ENCODE results near the gene SSR1.
"Not testable (repeated sequence)": the region's sequence is repeated elsewhere in the genome, so short reads cannot be mapped to it uniquely, and the experiment has no call there.

Gene SSR1

DNA sequence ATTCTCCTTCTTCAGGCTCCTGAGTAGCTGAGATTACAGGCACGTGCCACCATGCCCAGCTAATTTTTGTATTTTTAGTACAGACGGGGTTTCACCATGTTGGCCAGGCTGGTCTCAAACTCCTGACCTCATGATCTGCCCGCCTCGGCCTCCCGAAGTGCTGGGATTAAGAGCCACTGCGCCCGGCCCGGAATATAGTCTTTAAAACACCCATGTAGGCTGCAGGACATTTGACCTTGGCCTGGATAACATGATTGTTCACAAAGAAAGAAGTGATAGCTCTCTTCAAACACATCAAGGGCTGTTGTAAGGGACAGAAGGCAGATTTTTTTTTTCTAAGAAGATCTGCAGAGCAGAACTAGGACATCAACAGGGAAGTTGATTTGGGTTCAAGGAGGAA lies 38.5 kb downstream of the SSR1 start:
- not testable (repeated sequence) for H3K27me3 ChIP-seq (ENCODE audit: insufficient read depth, low read length); H3K27ac ChIP-seq (ENCODE audit: low read depth, low read length); H3K9me3 ChIP-seq (ENCODE audit: insufficient read depth, low read depth, low read length); H3K4me1 ChIP-seq (ENCODE audit: insufficient read depth, low read length); H3K4me3 ChIP-seq (ENCODE audit: low read length); H3K9ac ChIP-seq (ENCODE audit: low read depth, low read length); H3K36me3 ChIP-seq (ENCODE audit: insufficient read depth, low read length)
- 96% methylated on average over 8 of the region's 8 CpGs for WGBS

DNA sequence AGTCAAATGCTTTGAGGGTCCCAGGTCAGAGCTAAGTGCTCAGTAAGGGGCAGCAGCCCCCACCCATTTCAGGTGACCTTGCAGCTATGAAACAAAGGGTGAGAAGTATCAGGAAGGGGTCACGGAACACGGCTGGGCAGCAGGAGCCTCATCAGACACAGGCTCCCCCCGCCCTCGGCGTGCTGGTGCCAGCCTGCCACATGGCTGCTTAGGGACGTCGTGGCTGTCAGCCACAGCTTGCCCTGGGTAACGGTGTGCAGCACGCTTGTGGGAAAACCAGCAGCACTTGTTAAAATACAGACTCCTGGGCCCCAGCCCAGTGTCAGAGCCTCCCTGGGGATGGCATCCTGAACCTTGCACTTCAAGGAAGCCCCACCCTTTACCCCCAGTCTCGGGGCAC lies 39.3 kb downstream of the SSR1 start:
- H3K9ac ChIP-seq (ENCODE audit: low read depth, low read length): no peak overlapping the region
- H3K27ac ChIP-seq (ENCODE audit: low read depth, low read length): no peak overlapping the region
- no peaks in the 10 kb centered on the region for H3K27me3 ChIP-seq (ENCODE audit: insufficient read depth, low read length)
- no peaks in the 10 kb centered on the region for H3K9me3 ChIP-seq (ENCODE audit: insufficient read depth, low read depth, low read length)
- no peak overlapping the region for H3K4me3 ChIP-seq (ENCODE audit: low read length)
- H3K36me3 ChIP-seq (ENCODE audit: insufficient read depth, low read length): no peaks in the 10 kb centered on the region
- H3K4me1 ChIP-seq (ENCODE audit: insufficient read depth, low read length): no peaks in the 10 kb centered on the region
- 91% methylated on average over 10 of the region's 10 CpGs for WGBS

DNA sequence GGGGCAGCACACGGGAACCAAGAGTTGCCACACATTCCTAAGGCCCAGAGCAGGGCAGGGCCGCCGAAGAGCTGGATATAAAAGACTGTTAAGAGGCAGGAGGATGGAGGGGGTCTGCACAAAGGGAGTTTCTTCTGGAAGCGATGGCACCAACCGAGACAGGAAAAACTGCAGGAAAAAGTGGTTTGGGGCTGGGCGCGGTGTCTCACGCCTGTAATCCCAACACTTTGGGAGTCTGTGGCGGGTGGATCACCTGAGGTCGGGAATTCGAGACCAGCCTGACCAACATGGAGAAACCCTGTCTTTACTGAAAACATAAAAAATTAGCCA lies 41.8 kb downstream of the SSR1 start:
- Histone ChIP-seq H3K4me1 (ENCODE audit: insufficient read depth, low read length) (no peaks in the 10 kb centered on the region), H3K4me3 (ENCODE audit: low read length) (no peak overlapping the region), H3K27ac (ENCODE audit: low read depth, low read length) (no peak overlapping the region), H3K9me3 (ENCODE audit: insufficient read depth, low read depth, low read length) (no peaks in the 10 kb centered on the region), H3K27me3 (ENCODE audit: insufficient read depth, low read length) (no peaks in the 10 kb centered on the region), H3K9ac (ENCODE audit: low read depth, low read length) (no peak overlapping the region), H3K36me3 (ENCODE audit: insufficient read depth, low read length) (no peaks in the 10 kb centered on the region)
- 94% methylated on average over 11 of the region's 11 CpGs for WGBS

DNA sequence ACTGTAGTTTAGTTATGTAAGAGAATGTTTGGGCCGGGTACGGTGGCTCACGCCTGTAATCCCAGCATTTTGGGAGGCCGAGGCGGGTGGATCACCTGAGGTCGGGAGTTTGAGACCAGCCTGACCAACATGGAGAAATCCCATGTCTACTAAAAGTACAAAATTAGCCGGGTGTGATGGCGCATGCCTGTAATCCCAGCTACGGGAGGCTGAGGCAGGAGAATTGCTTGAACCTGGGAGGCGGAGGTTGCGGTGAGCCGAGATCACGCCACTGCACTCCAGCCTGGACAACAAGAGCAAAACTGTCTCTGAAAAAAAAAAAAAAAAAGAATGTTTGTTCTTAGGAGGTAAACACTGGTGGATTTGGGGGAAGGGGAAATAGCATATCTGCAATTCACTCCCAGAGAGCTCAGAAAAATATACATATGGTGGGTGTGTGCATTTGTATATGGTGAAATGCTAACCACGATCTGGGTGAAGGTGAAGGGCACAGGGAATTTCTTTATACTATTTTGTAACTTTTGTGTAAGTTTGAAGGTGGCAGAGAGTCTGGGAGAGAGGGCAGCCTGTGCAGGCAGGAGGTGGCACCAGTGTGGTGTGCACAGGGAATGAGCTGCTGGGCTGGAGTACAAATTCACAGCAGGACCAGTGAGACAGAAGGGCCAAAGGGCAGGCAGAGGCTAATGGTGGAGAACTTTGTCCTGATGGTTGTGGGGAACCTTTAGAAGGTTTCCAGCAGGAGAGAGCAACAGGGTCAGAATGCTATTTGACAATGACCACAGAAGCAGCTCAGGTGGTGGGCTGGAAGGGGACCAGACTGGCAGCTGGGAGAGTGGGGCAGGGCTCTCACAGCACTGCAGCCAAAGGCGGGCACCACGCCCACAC lies 42.4 kb downstream of the SSR1 start:
- no peaks in the 10 kb centered on the region for H3K27me3 ChIP-seq (ENCODE audit: insufficient read depth, low read length)
- H3K27ac ChIP-seq (ENCODE audit: low read depth, low read length): no peak overlapping the region
- H3K36me3 ChIP-seq (ENCODE audit: insufficient read depth, low read length): no peaks in the 10 kb centered on the region
- no peaks in the 10 kb centered on the region for H3K4me1 ChIP-seq (ENCODE audit: insufficient read depth, low read length)
- 87% methylated on average over 16 of the region's 16 CpGs for WGBS
- H3K4me3 ChIP-seq (ENCODE audit: low read length): no peak overlapping the region
- no peaks in the 10 kb centered on the region for H3K9me3 ChIP-seq (ENCODE audit: insufficient read depth, low read depth, low read length)
- H3K9ac ChIP-seq (ENCODE audit: low read depth, low read length): no peak overlapping the region

DNA sequence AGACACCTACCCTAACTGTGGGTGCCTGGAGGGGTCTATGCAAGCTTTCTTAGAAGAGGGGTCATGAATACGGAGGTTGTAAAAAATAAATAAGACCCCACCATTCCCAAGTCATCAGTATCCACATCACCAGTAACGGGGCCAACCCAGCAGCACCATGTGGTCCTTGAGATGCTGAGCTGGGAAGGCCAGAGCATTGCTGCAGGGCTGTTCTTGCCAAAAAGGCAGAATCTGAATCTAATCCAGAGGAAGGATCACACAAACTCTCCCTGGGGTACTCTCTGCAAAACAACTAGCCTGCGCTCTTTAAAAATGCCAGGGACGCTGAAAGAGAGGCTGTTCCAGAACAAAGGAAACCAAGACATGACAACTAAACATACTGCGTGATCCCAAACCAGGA lies 43.2 kb downstream of the SSR1 start:
- no peak overlapping the region for H3K27ac ChIP-seq (ENCODE audit: low read depth, low read length)
- no peak overlapping the region for H3K9ac ChIP-seq (ENCODE audit: low read depth, low read length)
- no peak overlapping the region for H3K4me3 ChIP-seq (ENCODE audit: low read length)
- no peaks in the 10 kb centered on the region for H3K9me3 ChIP-seq (ENCODE audit: insufficient read depth, low read depth, low read length)
- H3K27me3 ChIP-seq (ENCODE audit: insufficient read depth, low read length): no peaks in the 10 kb centered on the region
- WGBS: 98% methylated on average over 5 of the region's 5 CpGs
- H3K36me3 ChIP-seq (ENCODE audit: insufficient read depth, low read length): no peaks in the 10 kb centered on the region
- H3K4me1 ChIP-seq (ENCODE audit: insufficient read depth, low read length): no peaks in the 10 kb centered on the region

DNA sequence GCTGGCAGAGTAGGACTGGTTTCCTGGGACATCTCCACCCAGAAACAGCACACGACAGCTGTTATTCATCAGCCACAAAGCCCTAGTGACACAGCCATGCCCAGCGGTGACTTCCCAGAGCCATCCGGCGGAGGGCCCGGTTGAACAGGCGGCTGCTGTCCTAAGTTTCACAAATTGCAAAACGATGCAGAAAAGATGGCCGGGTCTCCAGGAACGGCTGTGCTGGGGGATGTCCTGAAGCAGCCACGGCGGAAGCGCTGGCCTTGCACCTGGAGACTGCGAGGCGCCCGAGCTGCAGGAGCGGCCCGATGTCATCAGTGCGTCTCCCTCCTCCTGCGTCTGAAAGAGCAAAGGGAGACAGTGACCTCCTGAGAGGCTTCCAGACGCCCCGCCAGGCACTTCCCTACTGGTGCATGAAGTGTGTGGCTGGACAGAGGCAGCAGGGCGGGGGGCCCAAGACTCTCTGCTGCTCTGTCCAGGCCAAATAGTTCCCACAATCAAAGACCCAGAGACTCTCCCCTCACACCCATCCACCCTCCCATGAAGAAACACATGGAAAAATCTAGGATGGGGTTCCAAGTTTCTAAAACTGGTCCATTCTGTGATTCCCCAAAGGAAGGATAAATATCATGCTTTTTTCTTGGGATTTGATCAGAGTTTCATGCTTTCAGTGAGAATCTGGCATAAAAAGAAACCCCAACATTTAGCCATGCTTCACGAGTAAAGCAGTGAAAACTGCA lies 44.0 kb downstream of the SSR1 start:
- no peaks in the 10 kb centered on the region for H3K27me3 ChIP-seq (ENCODE audit: insufficient read depth, low read length)
- no peaks in the 10 kb centered on the region for H3K36me3 ChIP-seq (ENCODE audit: insufficient read depth, low read length)
- no peak overlapping the region for H3K9ac ChIP-seq (ENCODE audit: low read depth, low read length)
- H3K4me3 ChIP-seq (ENCODE audit: low read length): no peak overlapping the region
- no peaks in the 10 kb centered on the region for H3K4me1 ChIP-seq (ENCODE audit: insufficient read depth, low read length)
- no peaks in the 10 kb centered on the region for H3K9me3 ChIP-seq (ENCODE audit: insufficient read depth, low read depth, low read length)
- 92% methylated on average over 23 of the region's 23 CpGs for WGBS
- H3K27ac ChIP-seq (ENCODE audit: low read depth, low read length): no peak overlapping the region

DNA sequence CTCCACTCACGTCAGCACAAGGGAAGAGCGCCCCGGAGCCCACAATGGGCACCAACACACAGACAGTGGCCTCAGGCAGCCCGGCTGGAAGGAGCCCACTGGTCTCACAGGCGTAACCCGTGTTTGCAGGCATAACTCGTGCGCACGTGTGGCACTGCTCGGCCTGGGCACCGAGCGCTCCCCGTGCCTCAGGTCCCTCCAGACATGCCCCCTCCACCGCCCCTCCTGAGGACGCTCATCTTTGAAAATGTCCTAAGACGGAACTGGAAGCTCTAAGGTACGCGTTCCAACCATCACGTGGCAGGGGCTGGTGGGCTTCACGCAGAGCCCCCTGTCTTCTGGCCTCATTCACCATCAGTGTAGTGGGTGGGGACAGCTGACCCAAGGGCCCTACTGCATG lies 44.6 kb downstream of the SSR1 start:
- no peaks in the 10 kb centered on the region for H3K27me3 ChIP-seq (ENCODE audit: insufficient read depth, low read length)
- no peaks in the 10 kb centered on the region for H3K36me3 ChIP-seq (ENCODE audit: insufficient read depth, low read length)
- H3K9ac ChIP-seq (ENCODE audit: low read depth, low read length): no peak overlapping the region
- H3K27ac ChIP-seq (ENCODE audit: low read depth, low read length): no peak overlapping the region
- no peak overlapping the region for H3K4me3 ChIP-seq (ENCODE audit: low read length)
- no peaks in the 10 kb centered on the region for H3K4me1 ChIP-seq (ENCODE audit: insufficient read depth, low read length)
- WGBS: 90% methylated on average over 20 of the region's 20 CpGs
- H3K9me3 ChIP-seq (ENCODE audit: insufficient read depth, low read depth, low read length): no peaks in the 10 kb centered on the region

DNA sequence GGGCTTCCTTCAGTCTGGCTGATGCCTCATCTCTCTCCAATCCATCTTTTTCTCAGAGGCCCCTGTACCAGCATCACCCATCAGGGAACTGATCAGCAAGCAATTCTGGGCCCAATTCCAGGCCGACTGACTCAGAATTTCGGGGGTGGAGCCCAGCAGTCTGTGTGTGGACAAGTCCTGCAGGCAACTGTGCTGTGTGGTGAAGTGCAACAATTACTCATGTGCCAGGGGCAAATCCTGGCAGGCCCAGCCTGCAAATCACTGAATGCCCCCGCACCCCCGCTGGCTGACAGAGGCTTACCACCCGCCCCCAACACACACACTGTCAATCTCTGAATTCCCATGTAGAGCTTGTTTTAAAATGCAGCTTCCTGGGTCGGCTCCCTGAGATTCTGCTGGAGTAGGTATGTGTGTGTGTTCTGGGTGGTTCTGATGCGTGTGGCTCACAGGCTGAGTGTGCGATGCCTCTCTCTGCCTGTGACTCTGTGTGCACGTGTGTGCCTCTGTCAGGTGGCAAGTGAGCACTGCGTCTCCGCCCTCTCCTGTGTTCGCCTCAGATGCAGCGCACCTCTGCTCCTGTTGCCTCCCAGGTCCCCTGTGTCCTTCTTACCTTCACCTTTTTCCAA lies 45.4 kb downstream of the SSR1 start:
- no peak overlapping the region for H3K27ac ChIP-seq (ENCODE audit: low read depth, low read length)

DNA sequence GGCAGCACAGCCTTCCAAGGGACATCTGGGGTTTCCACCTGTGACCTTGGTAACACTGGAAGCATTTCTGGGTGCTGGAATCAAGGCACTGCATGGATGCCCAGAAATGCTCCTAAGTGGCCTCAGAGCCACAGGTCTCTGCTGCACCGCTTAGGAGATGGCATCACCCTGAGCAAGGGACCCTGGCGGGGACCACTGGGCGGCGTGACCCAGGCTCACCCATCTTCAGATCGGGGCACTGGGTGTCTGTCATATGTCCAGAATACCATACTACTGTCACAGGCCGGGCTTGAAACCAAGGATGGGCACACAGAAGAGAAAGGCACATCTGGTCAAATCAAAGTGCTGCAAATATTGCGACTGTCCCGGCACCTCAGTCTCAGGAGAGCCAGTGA lies 45.9 kb downstream of the SSR1 start:
- Histone ChIP-seq H3K27me3 (ENCODE audit: insufficient read depth, low read length) (no peaks in the 10 kb centered on the region), H3K27ac (ENCODE audit: low read depth, low read length) (no peak overlapping the region), H3K9ac (ENCODE audit: low read depth, low read length) (no peak overlapping the region), H3K9me3 (ENCODE audit: insufficient read depth, low read depth, low read length) (no peaks in the 10 kb centered on the region), H3K4me1 (ENCODE audit: insufficient read depth, low read length) (no peaks in the 10 kb centered on the region), H3K4me3 (ENCODE audit: low read length) (no peak overlapping the region), H3K36me3 (ENCODE audit: insufficient read depth, low read length) (no peaks in the 10 kb centered on the region)
- WGBS: 95% methylated on average over 8 of the region's 8 CpGs

More for the DNA sequence above, 45.4 kb downstream of the SSR1 start:
- 87% methylated on average over 13 of the region's 13 CpGs for whole genome bisulfite sequencing
- Histone ChIP-seq H3K27me3 (ENCODE audit: insufficient read depth, low read length) (no peaks in the 10 kb centered on the region), H3K4me3 (ENCODE audit: low read length) (no peak overlapping the region), H3K4me1 (ENCODE audit: insufficient read depth, low read length) (no peaks in the 10 kb centered on the region), H3K36me3 (ENCODE audit: insufficient read depth, low read length) (no peaks in the 10 kb centered on the region), H3K9ac (ENCODE audit: low read depth, low read length) (no peak overlapping the region), H3K9me3 (ENCODE audit: insufficient read depth, low read depth, low read length) (no peaks in the 10 kb centered on the region)

DNA sequence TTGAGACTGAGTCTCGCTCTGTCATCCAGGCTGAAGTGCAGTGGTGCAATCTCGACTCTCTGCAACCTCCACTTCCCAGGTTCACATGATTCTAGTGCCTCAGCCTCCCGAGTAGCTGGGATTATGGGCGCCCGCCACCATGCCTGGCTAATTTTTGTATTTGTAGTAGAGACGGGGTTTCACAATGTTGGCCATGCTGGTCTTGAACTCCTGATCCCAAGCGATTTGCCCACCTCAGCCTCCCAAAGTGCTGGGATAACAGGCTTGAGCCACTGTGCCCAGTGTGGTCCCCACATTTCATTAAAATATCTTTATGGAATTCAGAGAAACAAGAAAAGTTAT lies 47.6 kb downstream of the SSR1 start:
- H3K27me3 ChIP-seq (ENCODE audit: insufficient read depth, low read length); H3K4me1 ChIP-seq (ENCODE audit: insufficient read depth, low read length); H3K27ac ChIP-seq (ENCODE audit: low read depth, low read length); H3K36me3 ChIP-seq (ENCODE audit: insufficient read depth, low read length); H3K4me3 ChIP-seq (ENCODE audit: low read length); H3K9ac ChIP-seq (ENCODE audit: low read depth, low read length); H3K9me3 ChIP-seq (ENCODE audit: insufficient read depth, low read depth, low read length): not testable (repeated sequence)
- WGBS: 93% methylated on average over 7 of the region's 7 CpGs

DNA sequence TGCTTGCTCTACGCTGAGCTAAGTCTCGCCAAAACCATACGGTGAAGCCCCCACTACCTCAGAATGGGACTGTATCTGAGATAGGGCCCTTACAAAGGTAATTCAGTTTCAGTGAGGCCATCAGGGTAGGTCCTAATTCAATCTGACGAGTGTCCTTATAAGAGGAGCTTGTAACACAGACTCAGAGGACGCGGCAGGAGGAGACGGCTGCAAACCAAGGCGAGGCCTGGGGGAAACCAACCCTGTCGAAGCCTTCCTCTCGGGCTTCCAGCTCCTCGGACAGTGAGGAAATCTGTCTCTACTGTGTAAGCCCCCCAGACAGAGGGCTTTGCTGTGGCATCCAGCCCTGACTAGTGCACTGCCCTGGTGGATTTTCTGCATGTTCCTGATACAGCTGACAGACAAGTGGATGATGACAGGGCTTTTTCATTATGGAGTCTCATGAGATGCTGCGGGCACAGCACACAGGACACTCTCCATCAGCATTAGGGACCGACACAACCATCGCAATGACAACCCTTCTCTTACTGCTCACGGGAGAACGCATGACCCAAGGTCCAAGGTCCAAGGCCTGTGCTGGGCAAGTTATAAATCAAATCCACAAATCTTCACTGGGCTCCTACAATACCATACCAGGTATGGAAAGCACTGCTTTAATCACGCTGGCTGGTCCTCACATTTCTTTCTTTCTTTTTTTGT lies 48.2 kb downstream of the SSR1 start:
- Histone ChIP-seq H3K36me3 (ENCODE audit: insufficient read depth, low read length) (no peaks in the 10 kb centered on the region), H3K27ac (ENCODE audit: low read depth, low read length) (no peak overlapping the region), H3K27me3 (ENCODE audit: insufficient read depth, low read length) (no peaks in the 10 kb centered on the region), H3K9ac (ENCODE audit: low read depth, low read length) (no peak overlapping the region), H3K9me3 (ENCODE audit: insufficient read depth, low read depth, low read length) (no peaks in the 10 kb centered on the region), H3K4me1 (ENCODE audit: insufficient read depth, low read length) (peaks cover 9% of the 10 kb centered on the region), H3K4me3 (ENCODE audit: low read length) (no peak overlapping the region)
- 94% methylated on average over 17 of the region's 17 CpGs for WGBS
